Uterus (tissue), 4 donors: Measurements from ENCODE around the gene CLDN12. TPM values are rescaled to one million over a fixed set of nuclear protein-coding genes. Genes with fewer than 3 reads are reported as not detected.

Experiments
- DNase-seq, 2 donors: peaks; one replicate each; pipeline ENCODE4 v3.0.0-alpha.2; 2019 to 2020
- H3K27ac ChIP-seq, 2 donors: fragments of 200-600 bp; sonication (generic); 1 replicate in 1 of 2; 2 replicates in 1 of 2; pipeline ENCODE4 v1.5.1; 2016 to 2018
- H3K27me3 ChIP-seq, 2 donors: fragments of 200-600 bp; sonication (generic); one replicate each; pipeline ENCODE4 v1.5.1; 2018 to 2019; ENCODE audit warnings: control low read depth in 1 of 2
- H3K36me3 ChIP-seq, 2 donors: fragments of 200-600 bp; sonication (generic); one replicate each; pipeline ENCODE4 v1.5.1; 2019; ENCODE audit warnings: control low read depth in 1 of 2
- H3K4me1 ChIP-seq, 2 donors: fragments of 200-600 bp; sonication (generic); one replicate each; pipeline ENCODE4 v1.5.1; 2018 to 2019; ENCODE audit warnings: control low read depth in 1 of 2
- H3K4me3 ChIP-seq, 2 donors: fragments of 200-600 bp; sonication (generic); 1 replicate in 1 of 2; 2 replicates in 1 of 2; pipeline ENCODE4 v1.5.1; 2018 to 2019; ENCODE audit warnings: mild to moderate bottlenecking in 1 of 2
- H3K9me3 ChIP-seq, 2 donors: fragments of 200-600 bp; sonication (generic); one replicate each; pipeline ENCODE4 v1.5.1; 2019; ENCODE audit warnings: control low read depth in 1 of 2
- POLR2A ChIP-seq, 2 donors: fragments of 450-650 bp; IDR thresholded peaks; one replicate each; pipeline ENCODE4 v1.6.1; 2016; ENCODE audit warnings: antibody characterized with exemption in 2 of 2, mild to moderate bottlenecking in 1 of 2, moderate library complexity in 1 of 2
- intact Hi-C: fragments of 100-400 bp; cut with DNase I; formaldehyde crosslinking; loops from one replicate; pipeline ENCODE4 v1.15.1; 2023; ENCODE audit warnings: low total_unique reads
- total RNA-seq, 4 donors: library from RNA; depleted of rRNA in 3 of 4; stranded (reverse); fragments of >200 nt in 3 of 4; gene quantifications; one replicate each; pipeline versions ENCODE4 v1.1.0 to v1.2.4, GENCODE V29; 2014 to 2023
- TF ChIP-seq, protein P1 (sequence below), 4 experiments: fragments of 200-600 bp in 2 of 4; fragments of 450-650 bp in 2 of 4; sonication (generic) in 2 of 4; IDR thresholded peaks; one replicate each; pipeline ENCODE4 v1.5.1; 2016 to 2019; ENCODE audit warnings: antibody characterized with exemption in 4 of 4, mild to moderate bottlenecking in 2 of 4, moderate library complexity in 1 of 4
- donor health status: DM: yes; HTN: yes; CAD: no.

Gene CLDN12
- total RNA-seq, 4 donors from 2014 or later = 7.4 to 39.5 (median 23.5) TPM

GRCh38 chr7:90387470-90388240 lies 15.6 kb upstream of the CLDN12 start:
- intact Hi-C loops = no loop called here
- Histone ChIP-seq H3K4me3 (no peak overlapping the region), H3K9me3 (no peaks in the 10 kb centered on the region), H3K27ac (no peak overlapping the region), H3K4me1 (no peaks in the 10 kb centered on the region), H3K36me3 (no peaks in the 10 kb centered on the region), H3K27me3 (no peaks in the 10 kb centered on the region)
- DNase-seq = no peak
- TF ChIP-seq POLR2A (IDR thresholded peaks at IDR 0.05) = no peak
- TF ChIP-seq, protein P1, sequence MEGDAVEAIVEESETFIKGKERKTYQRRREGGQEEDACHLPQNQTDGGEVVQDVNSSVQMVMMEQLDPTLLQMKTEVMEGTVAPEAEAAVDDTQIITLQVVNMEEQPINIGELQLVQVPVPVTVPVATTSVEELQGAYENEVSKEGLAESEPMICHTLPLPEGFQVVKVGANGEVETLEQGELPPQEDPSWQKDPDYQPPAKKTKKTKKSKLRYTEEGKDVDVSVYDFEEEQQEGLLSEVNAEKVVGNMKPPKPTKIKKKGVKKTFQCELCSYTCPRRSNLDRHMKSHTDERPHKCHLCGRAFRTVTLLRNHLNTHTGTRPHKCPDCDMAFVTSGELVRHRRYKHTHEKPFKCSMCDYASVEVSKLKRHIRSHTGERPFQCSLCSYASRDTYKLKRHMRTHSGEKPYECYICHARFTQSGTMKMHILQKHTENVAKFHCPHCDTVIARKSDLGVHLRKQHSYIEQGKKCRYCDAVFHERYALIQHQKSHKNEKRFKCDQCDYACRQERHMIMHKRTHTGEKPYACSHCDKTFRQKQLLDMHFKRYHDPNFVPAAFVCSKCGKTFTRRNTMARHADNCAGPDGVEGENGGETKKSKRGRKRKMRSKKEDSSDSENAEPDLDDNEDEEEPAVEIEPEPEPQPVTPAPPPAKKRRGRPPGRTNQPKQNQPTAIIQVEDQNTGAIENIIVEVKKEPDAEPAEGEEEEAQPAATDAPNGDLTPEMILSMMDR (IDR thresholded peaks at IDR 0.05) = no peak

GRCh38 chr7:90390926-90391325 lies 12.3 kb upstream of the CLDN12 start:
- intact Hi-C loops = no loop called here
- no peak for DNase-seq
- no peaks in the 10 kb centered on the region for H3K9me3 ChIP-seq
- no peaks in the 10 kb centered on the region for H3K27me3 ChIP-seq
- no peaks in the 10 kb centered on the region for H3K4me1 ChIP-seq
- H3K36me3 ChIP-seq = no peaks in the 10 kb centered on the region
- H3K27ac ChIP-seq = no peak overlapping the region
- no peak for TF ChIP-seq POLR2A (IDR thresholded peaks at IDR 0.05)
- TF ChIP-seq, protein P1 (IDR thresholded peaks at IDR 0.05) = no peak
- H3K4me3 ChIP-seq = no peak overlapping the region

DNA sequence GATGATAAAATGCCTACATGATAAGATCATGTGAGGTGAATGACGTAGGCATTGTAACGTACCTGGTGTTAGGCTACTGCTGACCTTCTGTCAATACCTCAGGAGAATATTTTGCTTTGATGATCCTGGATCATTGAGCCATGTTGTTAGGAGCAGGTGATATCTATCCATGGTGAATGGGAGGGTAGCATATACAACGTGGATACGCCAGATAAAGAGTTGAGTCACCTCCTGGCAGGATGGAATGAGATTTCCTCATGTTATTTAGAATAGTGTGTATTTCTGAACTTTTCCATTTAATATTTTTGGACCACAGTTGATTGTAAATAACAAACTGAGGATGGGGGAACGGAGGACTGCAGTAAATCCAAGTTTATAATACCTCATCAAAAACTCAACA lies 11.8 kb upstream of the CLDN12 start:
- intact Hi-C loops = no loop called here
- DNase-seq = no peak
- Histone ChIP-seq H3K4me1 (no peaks in the 10 kb centered on the region), H3K9me3 (no peaks in the 10 kb centered on the region), H3K27ac (no peak overlapping the region), H3K36me3 (no peaks in the 10 kb centered on the region), H3K4me3 (no peak overlapping the region), H3K27me3 (no peaks in the 10 kb centered on the region)
- no peak for TF ChIP-seq POLR2A (IDR thresholded peaks at IDR 0.05)
- TF ChIP-seq, protein P1 (IDR thresholded peaks at IDR 0.05) = no peak

DNA sequence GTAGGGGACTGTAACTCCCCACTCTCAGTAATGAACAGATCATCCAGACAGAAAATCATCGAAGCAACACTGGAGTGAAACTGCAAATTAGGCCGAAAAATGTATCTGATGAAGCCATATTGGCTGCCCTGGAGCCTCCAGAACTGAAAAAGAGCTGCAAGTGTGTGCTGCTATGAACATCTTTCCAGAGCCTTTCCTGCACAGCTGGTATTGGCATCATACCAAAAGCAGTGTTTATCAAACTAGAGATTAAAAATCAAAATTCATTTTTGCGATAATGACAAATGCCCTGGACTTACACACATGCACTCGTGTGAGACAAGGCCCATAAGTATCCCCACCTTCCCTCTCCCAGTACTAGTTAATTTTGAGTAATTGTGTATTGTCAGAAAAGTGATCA lies 6.8 kb upstream of the CLDN12 start:
- Histone ChIP-seq H3K4me1 (no peaks in the 10 kb centered on the region), H3K36me3 (no peaks in the 10 kb centered on the region), H3K27me3 (no peaks in the 10 kb centered on the region), H3K27ac (no peak overlapping the region), H3K9me3 (no peaks in the 10 kb centered on the region), H3K4me3 (no peak overlapping the region)
- TF ChIP-seq POLR2A (IDR thresholded peaks at IDR 0.05) = no peak
- TF ChIP-seq, protein P1 (IDR thresholded peaks at IDR 0.05) = no peak
- intact Hi-C loops = no loop called here
- no peak for DNase-seq

GRCh38 chr7:90401989-90402388 lies 1.3 kb upstream of the CLDN12 start:
- Histone ChIP-seq H3K36me3 (no peaks in the 10 kb centered on the region), H3K27me3 (no peaks in the 10 kb centered on the region), H3K27ac (no peak overlapping the region), H3K9me3 (no peaks in the 10 kb centered on the region), H3K4me3 (no peak overlapping the region), H3K4me1 (no peaks in the 10 kb centered on the region)
- no peak for TF ChIP-seq POLR2A (IDR thresholded peaks at IDR 0.05)
- TF ChIP-seq, protein P1 (IDR thresholded peaks at IDR 0.05) = no peak
- intact Hi-C loops = no loop called here
- DNase-seq = no peak
